KBM-7 (cell line): ENCODE measurements around the gene PNPLA4.
A peak's percentile ranks its signal among the peaks of the same experiment; 100 is the strongest.

Source experiments
- DNase-seq: peaks from one replicate; pipeline ENCODE4 v3.0.0-alpha.2; 2015
- in situ Hi-C: fragments of 300-500 bp; cut with MboI; formaldehyde crosslinking; loops from 2 replicates; pipeline ENCODE4 v1.14.3; 2020; ENCODE audit warnings: low sequenced_read_pairs, low pct_unique_long_range_greater_than_20kb, mixed read lengths

Gene PNPLA4, protein sequence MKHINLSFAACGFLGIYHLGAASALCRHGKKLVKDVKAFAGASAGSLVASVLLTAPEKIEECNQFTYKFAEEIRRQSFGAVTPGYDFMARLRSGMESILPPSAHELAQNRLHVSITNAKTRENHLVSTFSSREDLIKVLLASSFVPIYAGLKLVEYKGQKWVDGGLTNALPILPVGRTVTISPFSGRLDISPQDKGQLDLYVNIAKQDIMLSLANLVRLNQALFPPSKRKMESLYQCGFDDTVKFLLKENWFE

DNA sequence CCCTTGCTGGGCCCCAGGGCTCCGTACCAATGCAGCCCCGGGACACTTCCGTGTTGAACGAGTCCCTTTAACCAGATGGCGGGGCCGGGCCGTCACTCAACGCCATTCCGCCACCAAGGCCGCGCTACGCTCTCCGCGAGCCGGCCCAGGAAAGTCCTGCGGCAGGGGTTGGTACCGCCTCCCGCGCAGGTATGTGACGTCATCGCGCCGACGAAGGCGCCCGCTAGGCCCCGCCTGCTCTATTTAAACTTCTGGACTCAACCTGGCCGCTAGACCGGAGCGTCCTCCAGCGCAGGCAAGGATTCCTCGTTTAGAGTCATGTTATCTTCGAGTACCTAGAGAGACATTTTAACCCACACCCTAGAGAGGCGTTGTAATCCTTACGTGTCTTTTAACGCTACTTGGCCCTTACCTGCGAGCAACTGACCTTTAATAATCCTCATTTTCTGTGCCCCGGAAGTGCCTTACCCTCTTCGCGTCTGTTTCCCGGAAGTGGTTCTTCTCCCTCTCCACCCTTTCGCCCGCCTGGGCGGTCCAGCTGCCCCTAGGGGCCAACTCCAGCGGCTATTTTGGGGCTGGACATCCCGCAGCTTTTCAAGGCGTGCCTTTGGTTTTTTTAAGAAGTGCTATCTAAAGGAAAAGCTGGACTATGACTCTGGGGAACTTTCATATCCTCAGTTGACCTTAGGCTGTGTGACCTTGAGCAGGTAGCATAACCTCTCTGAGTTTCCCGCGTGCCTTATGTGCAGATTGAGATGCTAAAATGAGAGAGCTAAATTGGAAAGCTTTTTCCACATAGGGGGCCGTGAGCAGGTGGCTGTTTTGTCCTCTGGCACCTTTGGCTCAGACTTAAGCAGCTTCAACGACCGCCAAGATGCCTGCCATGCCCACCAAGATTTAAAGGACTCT is at the start of gene PNPLA4:
Gene PNPLA4, minus strand, starts transcription at position 155 of the 909 bp plus-strand sequence. CDS start 1,294 bp downstream, outside the sequence.
- in situ Hi-C loops, result no loop called here
- DNase-seq, result no peak

DNA sequence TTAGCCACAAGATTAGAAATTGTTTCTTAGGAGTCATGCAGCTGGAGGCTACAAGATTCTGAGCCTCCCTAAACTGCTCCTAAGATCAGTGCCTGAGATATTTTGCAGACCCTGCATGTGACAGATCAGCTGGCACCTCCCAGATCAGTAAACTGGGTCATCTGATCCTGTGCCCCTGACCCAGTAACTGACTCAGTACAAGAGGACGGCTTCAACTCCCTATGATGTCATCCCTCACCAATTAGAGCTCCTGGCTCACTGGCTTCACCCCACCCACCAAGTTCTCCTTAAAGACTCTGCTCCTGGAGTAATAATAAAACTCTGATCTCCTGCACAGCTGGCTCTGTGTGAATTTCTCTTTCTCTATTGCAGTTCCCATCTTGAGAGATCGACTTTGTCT is 45.4 kb upstream of the PNPLA4 start:
- in situ Hi-C loops, result no loop called here
- DNase-seq, result no peak

DNA sequence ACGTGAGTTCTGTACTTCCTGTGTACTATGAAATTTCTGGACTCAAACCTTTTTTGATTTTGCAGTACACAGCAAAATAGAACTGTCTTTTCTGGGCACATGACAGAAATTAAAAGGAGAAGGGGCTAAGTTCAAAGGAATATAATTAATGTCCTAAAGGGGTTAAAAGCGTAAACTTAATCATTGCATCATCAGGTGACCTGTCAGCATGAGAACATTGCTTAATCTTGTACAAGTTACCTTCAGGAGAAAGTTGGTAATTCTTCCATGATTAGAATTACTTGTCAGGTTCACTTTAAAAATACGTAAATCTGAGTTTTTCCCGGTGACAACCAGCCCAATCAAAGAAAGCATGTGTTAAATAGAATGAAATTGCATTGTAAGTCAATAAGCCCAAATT is 43.2 kb upstream of the PNPLA4 start:
- DNase-seq, result no peak
- in situ Hi-C loops, result no loop called here

- in situ Hi-C loops, result no loop called here
- DNase-seq, result no peak
Measured at GRCh38 chrX:7965436-7965835, 38.2 kb upstream of the PNPLA4 start.

GRCh38 chrX:7960246-7960645 is 33.0 kb upstream of the PNPLA4 start:
- in situ Hi-C loops, result no loop called here
- no peak for DNase-seq

DNA sequence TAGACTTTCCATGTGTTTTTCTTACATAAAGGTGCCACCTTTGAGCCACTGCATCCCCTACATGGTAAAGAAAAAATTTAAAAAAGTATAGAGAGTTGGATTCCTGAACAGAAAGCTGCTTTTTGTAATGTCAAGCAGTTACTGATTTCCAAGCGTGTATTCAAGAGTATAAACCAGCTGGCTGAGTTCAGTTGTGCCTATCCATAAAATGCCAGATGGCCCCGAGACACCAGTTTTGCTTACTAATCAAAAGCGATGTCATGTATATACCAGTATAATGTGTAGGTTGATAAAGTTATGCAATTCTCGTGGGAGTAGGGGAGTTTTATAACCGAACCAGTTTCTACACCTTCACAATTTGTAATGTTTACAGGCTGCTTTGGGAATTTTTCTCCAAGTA is 26.2 kb upstream of the PNPLA4 start:
- in situ Hi-C loops, result no loop called here
- DNase-seq, result no peak

DNA sequence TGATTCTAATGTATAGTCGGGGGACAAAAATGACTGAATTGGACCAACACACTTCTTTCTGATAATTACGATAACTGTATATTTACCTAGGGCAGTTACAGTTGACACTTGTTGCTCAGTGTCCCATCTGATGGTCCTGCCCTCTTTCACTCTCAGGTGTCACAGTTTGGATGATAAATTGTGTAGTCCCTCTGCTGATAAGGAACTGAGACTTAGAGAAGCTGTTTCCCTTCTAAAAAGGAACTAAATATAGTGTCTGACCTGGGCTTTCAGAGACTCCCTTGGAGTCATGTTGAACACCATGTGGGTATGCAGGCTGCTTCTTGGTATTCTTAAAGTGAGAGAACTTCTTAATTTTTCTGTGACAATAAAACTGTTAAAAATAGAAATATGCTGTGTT is 23.7 kb upstream of the PNPLA4 start:
- DNase-seq, result no peak
- in situ Hi-C loops, result no loop called here

- in situ Hi-C loops, result no loop called here
- DNase-seq, result no peak
Measured at GRCh38 chrX:7948483-7948882, 21.3 kb upstream of the PNPLA4 start.

GRCh38 chrX:7946960-7947359 is 19.7 kb upstream of the PNPLA4 start:
- no peak for DNase-seq
- in situ Hi-C loops, result no loop called here

DNA sequence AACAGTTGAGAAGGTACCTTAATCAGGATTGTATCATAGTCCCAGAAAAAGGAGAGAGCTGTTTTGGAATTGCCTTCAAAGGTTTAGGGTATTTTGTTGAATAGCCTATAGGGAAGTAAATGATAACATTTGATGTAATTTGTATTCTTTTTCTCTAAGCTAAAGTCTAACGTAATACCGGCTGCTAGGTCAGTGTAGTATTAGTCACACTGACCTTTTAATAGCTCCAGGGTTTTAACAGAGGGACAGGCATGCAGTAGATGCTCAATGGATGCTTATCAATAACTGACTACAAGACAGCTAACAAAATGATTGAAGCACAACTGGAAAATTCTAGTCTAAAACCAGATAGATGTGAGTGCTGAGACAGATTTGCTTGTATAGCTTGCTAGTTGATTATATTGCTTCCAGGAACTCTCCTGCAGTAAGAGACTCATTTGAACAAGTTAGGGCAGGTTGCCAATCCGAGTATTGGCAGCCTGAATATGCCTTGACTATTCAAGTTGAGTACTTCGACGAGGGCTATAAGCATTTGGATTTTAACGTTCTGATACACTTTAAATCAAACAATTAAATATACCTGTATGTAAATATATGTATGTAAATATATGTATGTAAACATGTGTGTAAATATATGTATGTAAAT is 16.5 kb upstream of the PNPLA4 start:
- in situ Hi-C loops, result no loop called here
- DNase-seq, result no peak

- in situ Hi-C loops, result no loop called here
- DNase-seq, result peak; percentile 16
Measured at GRCh38 chrX:7941390-7942042, 14.3 kb upstream of the PNPLA4 start.

GRCh38 chrX:7934026-7934425 is 6.8 kb upstream of the PNPLA4 start:
- DNase-seq, result no peak
- in situ Hi-C loops, result no loop called here

- no peak for DNase-seq
- in situ Hi-C loops, result no loop called here
Measured at GRCh38 chrX:7926914-7927258, 327 bp downstream of the PNPLA4 start.

- in situ Hi-C loops, result no loop called here
- no peak for DNase-seq
Measured at GRCh38 chrX:7926501-7926900, 712 bp downstream of the PNPLA4 start.

DNA sequence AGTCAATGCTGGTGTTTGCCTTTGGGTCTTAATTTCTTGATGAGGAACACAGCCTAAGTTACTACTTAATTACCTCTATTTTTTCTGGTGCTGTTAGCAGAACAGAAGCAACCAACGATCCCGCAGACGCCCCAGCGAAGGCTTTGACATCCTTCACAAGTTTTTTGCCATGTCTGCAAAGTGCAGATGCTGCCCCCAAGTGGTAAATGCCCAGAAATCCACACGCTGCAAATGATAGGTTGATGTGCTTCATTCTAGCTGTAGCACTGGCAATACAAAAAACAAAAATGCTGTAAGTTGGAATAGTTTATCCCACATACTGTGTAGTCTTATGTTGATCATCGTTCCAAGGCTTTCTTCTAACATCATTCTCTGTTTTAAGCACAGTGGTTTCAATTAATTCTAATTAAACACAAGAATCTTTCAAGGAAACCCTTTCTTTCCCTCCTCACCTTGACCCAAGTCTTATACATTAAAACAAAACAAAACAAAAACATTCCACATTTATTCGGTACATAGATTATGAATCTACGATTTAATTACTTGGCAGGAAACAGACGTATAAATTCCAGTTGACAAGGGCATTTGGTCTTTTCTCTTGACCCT is 1.2 kb downstream of the PNPLA4 start:
- peak; percentile 52 for DNase-seq
- in situ Hi-C loops, result no loop called here

DNA sequence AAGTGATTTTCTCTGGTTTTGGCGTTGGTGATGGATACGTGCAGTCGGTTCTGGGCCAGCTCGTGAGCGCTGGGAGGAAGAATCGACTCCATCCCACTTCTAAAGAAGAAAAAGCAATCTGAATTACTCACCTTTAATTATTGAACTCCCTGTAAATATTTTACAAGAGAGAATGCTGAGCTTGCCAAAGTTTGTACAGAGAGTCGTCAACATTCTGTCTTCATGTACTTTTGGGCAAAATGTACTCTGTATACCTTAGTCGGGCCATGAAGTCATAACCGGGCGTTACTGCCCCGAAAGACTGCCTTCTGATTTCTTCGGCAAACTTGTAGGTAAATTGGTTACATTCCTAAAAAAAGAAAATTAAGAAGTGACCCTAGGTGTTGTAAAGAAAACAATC is 5.5 kb downstream of the PNPLA4 start:
- in situ Hi-C loops, result no loop called here
- DNase-seq, result no peak

DNA sequence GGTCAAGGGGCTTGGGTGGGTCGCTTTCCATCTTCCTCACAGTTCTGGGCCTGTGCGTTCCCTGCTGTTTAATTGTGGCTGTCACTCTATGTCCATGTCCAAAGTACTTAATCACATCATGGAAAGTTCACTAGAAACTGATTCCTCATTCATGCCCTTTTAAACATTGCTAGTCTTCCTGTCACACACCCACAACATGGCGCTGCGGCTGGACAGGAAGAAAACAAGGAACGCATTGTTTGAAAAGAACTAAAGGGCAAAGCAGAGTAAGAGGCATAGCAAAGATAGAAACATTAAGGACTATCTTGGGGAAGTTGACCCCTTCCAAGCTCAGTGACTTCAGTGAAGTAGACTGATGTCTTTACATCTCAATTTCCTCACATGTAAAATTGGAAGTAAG is 18.4 kb downstream of the PNPLA4 start:
- DNase-seq, result no peak
- in situ Hi-C loops, result no loop called here

DNA sequence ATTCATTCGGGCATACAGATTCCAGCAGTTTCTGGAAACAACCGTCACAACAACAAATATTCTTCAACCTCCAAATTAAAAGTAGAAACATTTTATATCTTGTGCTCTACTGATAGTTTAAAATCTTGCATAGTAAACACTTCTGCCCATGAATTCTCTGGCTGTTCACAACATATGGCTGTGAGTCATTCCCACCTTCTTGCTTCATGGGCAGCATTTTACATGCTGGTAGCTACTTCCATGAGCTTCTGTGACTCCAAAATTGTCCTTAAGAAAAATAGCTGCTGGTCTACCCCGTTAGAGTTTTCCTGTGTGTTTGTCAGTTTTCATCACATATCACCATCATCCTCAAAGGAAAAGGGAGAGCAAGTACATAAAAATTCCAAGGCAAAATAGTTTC is 22.7 kb downstream of the PNPLA4 start:
- in situ Hi-C loops, result no loop called here
- DNase-seq, result no peak

DNA sequence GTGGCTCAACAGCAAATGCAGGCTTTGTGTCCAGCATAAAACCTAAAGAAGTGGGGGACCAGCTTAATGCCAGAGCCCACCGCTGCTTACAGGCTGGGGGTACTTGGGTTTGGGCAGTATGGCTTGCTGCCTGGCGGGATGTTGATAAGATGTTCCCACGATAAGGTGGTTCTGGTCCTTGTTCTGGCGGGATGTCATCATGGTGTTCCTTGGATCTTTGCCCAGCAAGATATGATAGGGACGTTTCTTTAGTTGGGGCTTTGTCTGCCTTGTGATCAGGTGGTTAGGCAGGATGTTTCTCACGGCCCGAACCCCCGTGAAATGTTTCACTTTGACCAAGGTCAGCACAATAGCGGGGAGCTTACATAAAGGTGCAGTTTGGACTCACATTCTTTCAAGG is 35.3 kb downstream of the PNPLA4 start:
- no peak for DNase-seq
- in situ Hi-C loops, result no loop called here
